22Rv1 (cell line): Measurements from ENCODE around the gene VSIG8.

Experiments used
- ZFX ChIP-seq: fragments of 450-650 bp; IDR thresholded peaks from 2 replicates; pipeline ENCODE4 v1.6.1; 2017; ENCODE audit warnings: antibody characterized with exemption, borderline replicate concordance
- TF ChIP-seq, protein P1 (sequence below): fragments of 450-650 bp; IDR thresholded peaks from 2 replicates; pipeline ENCODE4 v1.5.1; 2017; ENCODE audit warnings: mild to moderate bottlenecking

DNA sequence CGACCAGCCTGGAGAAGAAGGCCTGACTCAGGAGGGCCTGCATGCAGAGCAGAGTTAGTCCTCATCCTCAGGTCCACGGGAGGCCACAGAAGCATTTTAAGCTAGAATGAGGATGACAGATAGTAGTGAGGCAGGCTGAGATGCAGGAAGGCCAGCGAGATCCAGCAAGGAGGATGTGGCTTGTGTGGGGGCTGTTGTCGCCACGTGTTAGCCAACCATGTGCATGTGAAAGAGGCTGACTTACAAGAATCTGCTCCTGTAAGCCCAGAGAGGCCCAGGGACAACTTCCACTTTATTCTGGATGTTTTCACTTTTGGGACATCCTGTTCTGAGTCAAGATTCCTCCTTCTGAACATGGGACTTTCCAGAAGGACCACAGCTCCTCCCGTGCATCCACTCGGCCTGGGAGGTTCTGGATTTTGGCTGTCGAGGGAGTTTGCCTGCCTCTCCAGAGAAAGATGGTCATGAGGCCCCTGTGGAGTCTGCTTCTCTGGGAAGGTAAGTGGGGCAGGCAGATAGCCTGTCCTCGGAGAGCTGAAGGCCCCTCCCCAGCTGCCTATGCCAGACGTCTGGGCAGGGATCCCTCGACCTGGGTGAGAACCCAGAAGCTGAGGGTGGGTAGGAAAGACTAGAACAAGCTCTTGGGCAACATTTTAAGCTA, 35.9 kb downstream of the VSIG8 start, which contains the start of gene SLAMF8:
- TF ChIP-seq, protein P1, sequence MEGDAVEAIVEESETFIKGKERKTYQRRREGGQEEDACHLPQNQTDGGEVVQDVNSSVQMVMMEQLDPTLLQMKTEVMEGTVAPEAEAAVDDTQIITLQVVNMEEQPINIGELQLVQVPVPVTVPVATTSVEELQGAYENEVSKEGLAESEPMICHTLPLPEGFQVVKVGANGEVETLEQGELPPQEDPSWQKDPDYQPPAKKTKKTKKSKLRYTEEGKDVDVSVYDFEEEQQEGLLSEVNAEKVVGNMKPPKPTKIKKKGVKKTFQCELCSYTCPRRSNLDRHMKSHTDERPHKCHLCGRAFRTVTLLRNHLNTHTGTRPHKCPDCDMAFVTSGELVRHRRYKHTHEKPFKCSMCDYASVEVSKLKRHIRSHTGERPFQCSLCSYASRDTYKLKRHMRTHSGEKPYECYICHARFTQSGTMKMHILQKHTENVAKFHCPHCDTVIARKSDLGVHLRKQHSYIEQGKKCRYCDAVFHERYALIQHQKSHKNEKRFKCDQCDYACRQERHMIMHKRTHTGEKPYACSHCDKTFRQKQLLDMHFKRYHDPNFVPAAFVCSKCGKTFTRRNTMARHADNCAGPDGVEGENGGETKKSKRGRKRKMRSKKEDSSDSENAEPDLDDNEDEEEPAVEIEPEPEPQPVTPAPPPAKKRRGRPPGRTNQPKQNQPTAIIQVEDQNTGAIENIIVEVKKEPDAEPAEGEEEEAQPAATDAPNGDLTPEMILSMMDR, result no peak
- no peak for TF ChIP-seq ZFX
